Kidney epithelial cell (primary cell): ENCODE data around the gene ANKRD37. TPM values are rescaled to one million over a fixed set of nuclear protein-coding genes. Genes with fewer than 3 reads are reported as not detected.

ENCODE experiments used
- DNase-seq: peaks from one replicate; pipeline ENCODE4 v3.0.0-alpha.2; 2010; ENCODE audit warnings: low read depth
- H3K27me3 ChIP-seq: 2 replicates; pipeline ENCODE4 v1.6.0; 2011; ENCODE audit warnings: low read length; ENCODE audit not compliant: control insufficient read depth, insufficient read depth
- H3K36me3 ChIP-seq: 2 replicates; pipeline ENCODE4 v1.5.1; 2011; ENCODE audit warnings: low read length; ENCODE audit not compliant: control insufficient read depth, insufficient read depth
- H3K4me3 ChIP-seq: 2 replicates; pipeline ENCODE4 v1.5.1; 2011; ENCODE audit warnings: low read depth, mild to moderate bottlenecking, control low read depth, low read length
- total RNA-seq: library from RNA; depleted of rRNA; stranded (reverse); fragments of >200 nt; gene quantifications from 2 replicates; pipeline ENCODE4 v1.2.3, GENCODE V29; 2015
- TF ChIP-seq, protein P1 (sequence below): IDR thresholded peaks from 2 replicates; pipeline ENCODE4 v1.5.1; 2011; ENCODE audit warnings: mild to moderate bottlenecking, moderate library complexity, low read length, control low read depth, inconsistent platforms; ENCODE audit not compliant: insufficient read depth, poor library complexity, severe bottlenecking

ANKRD37 gene
- total RNA-seq, 1 donor from 2014 or later: 1.7 TPM

DNA sequence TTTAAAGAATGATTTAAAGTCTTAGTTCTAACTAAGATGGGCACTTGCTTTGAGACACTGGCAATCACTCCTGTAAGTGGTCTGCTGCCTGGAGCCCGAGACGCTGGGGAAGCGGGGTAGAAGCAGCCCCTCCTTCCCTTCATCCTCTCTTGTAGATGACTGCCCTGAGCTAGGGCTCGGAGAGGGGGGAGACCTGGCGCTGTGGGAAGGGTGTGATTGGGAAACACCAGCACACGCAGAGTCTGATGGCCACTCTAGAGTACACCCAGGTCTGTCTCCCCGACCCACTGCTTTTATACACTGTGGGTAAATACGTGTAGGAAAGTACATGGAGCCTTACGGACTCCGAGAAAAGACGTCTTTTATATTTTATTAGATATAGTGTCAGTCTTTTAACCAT is 24.9 kb upstream of the ANKRD37 start:
- Histone ChIP-seq H3K4me3 (no peak overlapping the region), H3K27me3 (no peaks in the 10 kb centered on the region), H3K36me3 (no peaks in the 10 kb centered on the region)
- TF ChIP-seq, protein P1, sequence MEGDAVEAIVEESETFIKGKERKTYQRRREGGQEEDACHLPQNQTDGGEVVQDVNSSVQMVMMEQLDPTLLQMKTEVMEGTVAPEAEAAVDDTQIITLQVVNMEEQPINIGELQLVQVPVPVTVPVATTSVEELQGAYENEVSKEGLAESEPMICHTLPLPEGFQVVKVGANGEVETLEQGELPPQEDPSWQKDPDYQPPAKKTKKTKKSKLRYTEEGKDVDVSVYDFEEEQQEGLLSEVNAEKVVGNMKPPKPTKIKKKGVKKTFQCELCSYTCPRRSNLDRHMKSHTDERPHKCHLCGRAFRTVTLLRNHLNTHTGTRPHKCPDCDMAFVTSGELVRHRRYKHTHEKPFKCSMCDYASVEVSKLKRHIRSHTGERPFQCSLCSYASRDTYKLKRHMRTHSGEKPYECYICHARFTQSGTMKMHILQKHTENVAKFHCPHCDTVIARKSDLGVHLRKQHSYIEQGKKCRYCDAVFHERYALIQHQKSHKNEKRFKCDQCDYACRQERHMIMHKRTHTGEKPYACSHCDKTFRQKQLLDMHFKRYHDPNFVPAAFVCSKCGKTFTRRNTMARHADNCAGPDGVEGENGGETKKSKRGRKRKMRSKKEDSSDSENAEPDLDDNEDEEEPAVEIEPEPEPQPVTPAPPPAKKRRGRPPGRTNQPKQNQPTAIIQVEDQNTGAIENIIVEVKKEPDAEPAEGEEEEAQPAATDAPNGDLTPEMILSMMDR: no peak
- no peak for DNase-seq

DNA sequence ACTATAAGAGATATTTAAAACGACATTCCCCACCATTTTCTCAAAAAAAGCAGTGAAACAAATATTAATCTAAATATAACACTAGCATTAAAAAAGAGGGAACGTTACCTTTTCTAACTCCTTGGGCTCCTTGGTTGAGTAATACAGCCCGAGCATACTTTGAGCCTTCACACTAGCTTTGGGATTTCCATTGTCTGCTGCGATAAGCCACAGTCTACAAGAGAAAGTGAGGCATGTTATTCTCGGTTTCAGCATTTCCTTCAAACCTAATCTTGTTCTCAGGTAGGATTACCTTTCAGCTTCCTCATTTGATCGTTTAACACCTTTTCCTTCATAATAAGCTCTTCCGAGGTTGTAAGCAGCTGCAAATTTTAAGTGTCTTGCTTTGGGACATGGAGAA is 22.6 kb upstream of the ANKRD37 start:
- no peak for DNase-seq
- Histone ChIP-seq H3K27me3 (no peaks in the 10 kb centered on the region), H3K4me3 (no peak overlapping the region), H3K36me3 (no peaks in the 10 kb centered on the region)
- TF ChIP-seq, protein P1: no peak

DNA sequence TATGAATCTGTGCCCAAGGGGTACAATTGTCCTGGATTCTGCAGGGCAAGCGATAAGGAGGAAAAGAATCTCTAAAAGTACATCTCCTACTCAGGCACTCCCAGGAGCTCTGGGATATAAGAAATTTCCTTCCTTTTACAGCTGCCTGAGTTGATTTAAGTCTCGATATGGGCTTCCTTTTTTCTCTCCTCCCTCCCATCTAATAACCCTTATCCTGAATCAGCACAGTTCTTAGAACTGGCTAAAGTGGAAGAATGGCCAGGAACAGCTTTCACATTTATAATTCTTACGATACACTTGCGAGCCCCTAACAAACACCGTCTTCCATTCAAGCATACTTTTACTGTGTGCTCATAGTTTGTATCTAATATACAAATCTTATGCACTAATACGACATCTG is 22.1 kb upstream of the ANKRD37 start:
- no peaks in the 10 kb centered on the region for H3K36me3 ChIP-seq
- H3K27me3 ChIP-seq: no peaks in the 10 kb centered on the region
- TF ChIP-seq, protein P1: no peak
- no peak overlapping the region for H3K4me3 ChIP-seq
- DNase-seq: no peak

DNA sequence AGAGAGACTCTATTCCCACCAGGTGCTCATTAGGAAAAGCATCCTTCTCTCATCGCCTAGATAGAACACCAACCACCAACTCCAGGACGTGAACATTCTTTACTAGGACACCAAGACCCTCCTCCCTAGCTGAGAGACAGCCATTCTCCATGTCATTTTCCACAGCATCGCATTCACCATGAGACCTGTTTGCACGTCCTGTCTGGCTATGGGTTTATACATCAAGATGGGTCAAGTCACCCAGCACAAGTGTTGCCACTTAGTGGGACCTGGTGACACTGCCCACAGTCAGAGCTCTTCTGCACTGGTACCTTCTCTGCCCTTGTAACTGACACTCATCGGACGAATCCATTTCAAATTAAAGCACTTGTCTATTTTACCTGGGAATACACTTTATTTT is 18.4 kb upstream of the ANKRD37 start:
- TF ChIP-seq, protein P1: no peak

DNA sequence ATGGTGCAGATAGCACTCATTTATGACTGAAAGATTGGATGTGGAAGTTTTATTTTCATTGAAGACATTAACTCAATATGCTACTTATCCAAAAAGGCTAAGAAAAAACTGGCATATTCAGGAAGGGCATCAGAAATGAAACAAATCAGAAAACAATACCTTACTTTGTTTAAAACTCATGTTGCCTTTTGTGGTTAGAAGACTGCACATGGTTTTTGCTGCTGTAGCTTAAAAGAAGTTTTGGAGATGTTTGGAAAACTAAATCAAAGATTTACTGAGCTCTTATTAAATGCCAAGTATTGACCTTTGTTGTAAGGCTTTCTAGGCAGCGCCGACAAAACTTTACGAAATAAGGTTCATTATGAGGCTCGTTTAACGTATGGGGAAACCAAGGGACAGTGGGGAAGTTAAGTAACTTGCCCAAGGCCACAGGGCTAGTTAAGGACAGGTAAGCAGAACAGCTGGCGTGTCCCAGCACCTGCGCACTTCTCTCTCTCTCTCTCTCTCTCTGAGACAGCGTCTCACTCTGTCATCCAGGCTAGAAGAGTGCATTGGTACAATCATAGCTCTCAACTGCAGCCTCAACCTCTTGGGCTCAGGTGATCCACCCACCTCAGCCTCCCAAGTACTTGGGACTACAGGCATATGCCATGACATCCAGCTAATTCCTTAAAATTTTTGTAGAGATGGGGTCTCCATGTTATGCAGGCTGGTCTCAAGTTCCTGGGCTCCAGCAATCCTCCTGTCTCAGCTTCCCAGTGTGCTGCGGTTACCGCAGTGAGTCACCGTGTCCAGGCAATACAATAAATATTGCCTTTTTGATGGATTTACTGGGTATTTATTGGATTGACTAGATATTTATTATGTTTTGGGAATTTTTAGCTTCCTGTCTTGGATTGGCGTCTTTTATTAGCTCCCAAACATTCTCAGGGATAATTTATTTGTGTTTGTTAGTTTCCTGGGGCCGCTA is 17.0 kb upstream of the ANKRD37 start:
- H3K36me3 ChIP-seq: no peaks in the 10 kb centered on the region
- no peak for DNase-seq
- TF ChIP-seq, protein P1: no peak
- no peaks in the 10 kb centered on the region for H3K27me3 ChIP-seq
- H3K4me3 ChIP-seq: no peak overlapping the region

More for the DNA sequence above, 18.4 kb upstream of the ANKRD37 start:
- no peaks in the 10 kb centered on the region for H3K27me3 ChIP-seq
- DNase-seq: no peak
- no peaks in the 10 kb centered on the region for H3K36me3 ChIP-seq
- no peak overlapping the region for H3K4me3 ChIP-seq
